Measurements from ENCODE around the gene JKAMP. TPM values are rescaled to one million over a fixed set of nuclear protein-coding genes. Genes with fewer than 3 reads are reported as not detected.

JKAMP gene
- total RNA-seq, 1 donor from 2014 or later: 86.1 TPM

- DNase-seq: no peak
- H3K4me1 Mint-ChIP-seq (ENCODE audit: low read depth, unreplicated experiment): no peaks in the 10 kb centered on the region
- no peaks in the 10 kb centered on the region for H3K9me3 Mint-ChIP-seq (ENCODE audit: unreplicated experiment)
- H3K36me3 Mint-ChIP-seq (ENCODE audit: unreplicated experiment): no peaks in the 10 kb centered on the region
- H3K4me3 Mint-ChIP-seq (ENCODE audit: unreplicated experiment): no peak overlapping the region
- no peak for TF ChIP-seq CTCF (IDR thresholded peaks at IDR 0.05; ENCODE audit: partially characterized antibody, unreplicated experiment)
- H3K27me3 Mint-ChIP-seq (ENCODE audit: unreplicated experiment): no peaks in the 10 kb centered on the region
- H3K27ac Mint-ChIP-seq (ENCODE audit: unreplicated experiment): no peak overlapping the region
Observed at GRCh38 chr14:59541731-59542130, 57.4 kb downstream of the JKAMP start.

- no peak overlapping the region for H3K27ac Mint-ChIP-seq (ENCODE audit: unreplicated experiment)
- no peak for DNase-seq
- H3K36me3 Mint-ChIP-seq (ENCODE audit: unreplicated experiment): no peaks in the 10 kb centered on the region
- H3K27me3 Mint-ChIP-seq (ENCODE audit: unreplicated experiment): peaks cover 3% of the 10 kb centered on the region
- no peak for TF ChIP-seq CTCF (IDR thresholded peaks at IDR 0.05; ENCODE audit: partially characterized antibody, unreplicated experiment)
- H3K9me3 Mint-ChIP-seq (ENCODE audit: unreplicated experiment): no peaks in the 10 kb centered on the region
- no peaks in the 10 kb centered on the region for H3K4me1 Mint-ChIP-seq (ENCODE audit: low read depth, unreplicated experiment)
- H3K4me3 Mint-ChIP-seq (ENCODE audit: unreplicated experiment): no peak overlapping the region
Observed at GRCh38 chr14:59543873-59544272, 59.6 kb downstream of the JKAMP start.

- Mint-ChIP-seq H3K9me3 (ENCODE audit: unreplicated experiment) (no peaks in the 10 kb centered on the region), H3K4me1 (ENCODE audit: low read depth, unreplicated experiment) (no peaks in the 10 kb centered on the region), H3K27me3 (ENCODE audit: unreplicated experiment) (peaks cover 3% of the 10 kb centered on the region), H3K4me3 (ENCODE audit: unreplicated experiment) (no peak overlapping the region), H3K36me3 (ENCODE audit: unreplicated experiment) (no peaks in the 10 kb centered on the region), H3K27ac (ENCODE audit: unreplicated experiment) (no peak overlapping the region)
- no peak for TF ChIP-seq CTCF (IDR thresholded peaks at IDR 0.05; ENCODE audit: partially characterized antibody, unreplicated experiment)
- no peak for DNase-seq
Observed at GRCh38 chr14:59547310-59547709, 63.0 kb downstream of the JKAMP start.

Other genes with a start within 250 kb of the JKAMP start
- 0.91 TPM for gene GPR135, start 19.1 kb upstream of the JKAMP start, total RNA-seq (ENCODE audit: unreplicated experiment)
- 6.8 TPM for gene L3HYPDH, start 109 bp upstream of the JKAMP start, total RNA-seq (ENCODE audit: unreplicated experiment)
- not detected for gene CCDC175, start 92.3 kb downstream of the JKAMP start, total RNA-seq (ENCODE audit: unreplicated experiment)